ENCODE measurements around the gene UBE2D2. TPM values are rescaled to one million over a fixed set of nuclear protein-coding genes. Genes with fewer than 3 reads are reported as not detected.

UBE2D2 gene
- total and polyA plus RNA-seq, 4 experiments from 2014 or later: 160 to 411 (median 255) TPM

- CTCF ChIA-PET (ENCODE audit: partially characterized antibody): interaction anchor here (0.6 to 7.3 kb wide), 8 partner anchors 8 to 151 kb away, joined by 3 to 63 read pairs (median 3); no protein-coding TSS in a partner anchor
- Mint-ChIP-seq H3K36me3 (peaks cover 13 to 34% of the 10 kb centered on the region in 2 donors), H3K9me3 (no peaks in the 10 kb centered on the region), H3K4me3 (peak overlapping the region in 6 of 8 donors; percentile 13 to 75 (median 40)), H3K27me3 (no peaks in the 10 kb centered on the region), H3K4me1 (peaks cover 44 to 82% (median 66%) of the 10 kb centered on the region in 4 donors), H3K27ac (peak overlapping the region; percentile 58 to 96 (median 76))
- no peaks in the 10 kb centered on the region for H3K9me3 ChIP-seq (ENCODE audit: control insufficient read depth in 1 of 2, low read length in 2 of 2)
- H3K4me1 ChIP-seq (ENCODE audit: insufficient read depth, low read length): peaks cover 86% of the 10 kb centered on the region
- no peak for DNase-seq
- no peak overlapping the region for H3K4me3 ChIP-seq (ENCODE audit: low read length in 2 of 2)
- no peak overlapping the region for H3K27ac ChIP-seq (ENCODE audit: low read depth, low read length)
- H3K36me3 ChIP-seq (ENCODE audit: insufficient read depth, low read length): peaks cover 9% of the 10 kb centered on the region
- no peaks in the 10 kb centered on the region for H3K27me3 ChIP-seq (ENCODE audit: insufficient read depth, low read length)
- POLR2A ChIA-PET (ENCODE audit: partially characterized antibody): interaction anchor here (0.7 to 3.9 kb wide), 2 partner anchors 11 to 597 kb away, joined by 5 to 24 read pairs; partner anchors contain the start of gene UBE2D2
- intact Hi-C loops (cut with micrococcal nuclease): no loop called here
Measured at GRCh38 chr5:139571543-139571942, 10.4 kb downstream of the UBE2D2 start.

GRCh38 chr5:139571966-139572365, 10.8 kb downstream of the UBE2D2 start:
- H3K36me3 Mint-ChIP-seq: peaks cover 13 to 32% of the 10 kb centered on the region in 2 donors
- Histone ChIP-seq H3K27ac (ENCODE audit: low read depth, low read length) (no peak overlapping the region), H3K9me3 (ENCODE audit: control insufficient read depth in 1 of 2, low read length in 2 of 2) (no peaks in the 10 kb centered on the region), H3K27me3 (ENCODE audit: insufficient read depth, low read length) (no peaks in the 10 kb centered on the region), H3K4me3 (ENCODE audit: low read length in 2 of 2) (no peak overlapping the region), H3K4me1 (ENCODE audit: insufficient read depth, low read length) (peaks cover 86% of the 10 kb centered on the region), H3K36me3 (ENCODE audit: insufficient read depth, low read length) (peaks cover 9% of the 10 kb centered on the region)
- H3K4me1 Mint-ChIP-seq: peaks cover 49 to 82% (median 66%) of the 10 kb centered on the region in 4 donors
- CTCF ChIA-PET (ENCODE audit: partially characterized antibody): interaction anchor here (0.6 to 7.3 kb wide), 7 partner anchors 8 to 148 kb away, joined by 3 to 63 read pairs (median 3); no protein-coding TSS in a partner anchor
- POLR2A ChIA-PET (ENCODE audit: partially characterized antibody): interaction anchor here (0.7 to 3.9 kb wide), 3 partner anchors 11 to 597 kb away, joined by 4 to 24 read pairs (median 5); partner anchors contain the start of gene UBE2D2
- no peak for DNase-seq
- H3K27me3 Mint-ChIP-seq: no peaks in the 10 kb centered on the region
- no peaks in the 10 kb centered on the region for H3K9me3 Mint-ChIP-seq
- peak overlapping the region; percentile 58 to 96 (median 76) for H3K27ac Mint-ChIP-seq
- peak overlapping the region in 6 of 8 donors; percentile 13 to 75 (median 40) for H3K4me3 Mint-ChIP-seq
- intact Hi-C loops (cut with micrococcal nuclease): no loop called here

GRCh38 chr5:139574641-139575312, 13.6 kb downstream of the UBE2D2 start:
- H3K4me3 ChIP-seq (ENCODE audit: low read length in 2 of 2): no peak overlapping the region
- intact Hi-C loops (cut with micrococcal nuclease): loop anchor here (1.0 to 5.0 kb wide), 7 partner anchors 9 to 191 kb away; partner anchors contain the start of gene UBE2D2

GRCh38 chr5:139575313-139575646, 14.1 kb downstream of the UBE2D2 start:
- H3K27ac ChIP-seq (ENCODE audit: low read depth, low read length): peak overlapping the region; percentile 45

More at GRCh38 chr5:139574641-139575312, 13.6 kb downstream of the UBE2D2 start:
- peak overlapping the region in 6 of 8 donors; percentile 5 to 67 (median 44) for H3K4me3 Mint-ChIP-seq
- peak in 4 of 5 donors; percentile 37 to 45 (median 40) for DNase-seq
- Histone ChIP-seq H3K4me1 (ENCODE audit: insufficient read depth, low read length) (peaks cover 75% of the 10 kb centered on the region), H3K27ac (ENCODE audit: low read depth, low read length) (peak overlapping the region; percentile 45), H3K9me3 (ENCODE audit: control insufficient read depth in 1 of 2, low read length in 2 of 2) (no peaks in the 10 kb centered on the region), H3K36me3 (ENCODE audit: insufficient read depth, low read length) (peaks cover 3% of the 10 kb centered on the region), H3K27me3 (ENCODE audit: insufficient read depth, low read length) (no peaks in the 10 kb centered on the region)
- H3K27me3 Mint-ChIP-seq: no peaks in the 10 kb centered on the region
- CTCF ChIA-PET (ENCODE audit: partially characterized antibody): interaction anchor here (0.7 to 7.3 kb wide), 15 partner anchors 11 to 191 kb away, joined by 3 to 98 read pairs (median 5); partner anchors contain the start of gene UBE2D2
- peaks cover 54 to 78% (median 67%) of the 10 kb centered on the region in 4 donors for H3K4me1 Mint-ChIP-seq
- no peaks in the 10 kb centered on the region for H3K9me3 Mint-ChIP-seq
- POLR2A ChIA-PET (ENCODE audit: partially characterized antibody): interaction anchor here (0.8 to 6.7 kb wide), 5 partner anchors 12 to 190 kb away, joined by 3 to 114 read pairs (median 3); partner anchors contain the start of gene UBE2D2
- H3K36me3 Mint-ChIP-seq: peaks cover 8 to 24% of the 10 kb centered on the region in 2 donors
- peak overlapping the region; percentile 7 to 84 (median 64) for H3K27ac Mint-ChIP-seq

GRCh38 chr5:139575751-139576150, 14.6 kb downstream of the UBE2D2 start:
- Histone ChIP-seq H3K9me3 (ENCODE audit: control insufficient read depth in 1 of 2, low read length in 2 of 2) (no peaks in the 10 kb centered on the region), H3K4me1 (ENCODE audit: insufficient read depth, low read length) (peaks cover 75% of the 10 kb centered on the region), H3K36me3 (ENCODE audit: insufficient read depth, low read length) (no peaks in the 10 kb centered on the region), H3K27ac (ENCODE audit: low read depth, low read length) (peak overlapping the region; percentile 45), H3K4me3 (ENCODE audit: low read length in 2 of 2) (no peak overlapping the region), H3K27me3 (ENCODE audit: insufficient read depth, low read length) (no peaks in the 10 kb centered on the region)
- intact Hi-C loops (cut with micrococcal nuclease): loop anchor here (1.0 to 5.0 kb wide), 7 partner anchors 10 to 190 kb away; partner anchors contain the start of gene UBE2D2
- Mint-ChIP-seq H3K4me1 (peaks cover 53 to 72% (median 61%) of the 10 kb centered on the region in 4 donors), H3K9me3 (no peaks in the 10 kb centered on the region), H3K4me3 (peak overlapping the region in 7 of 8 donors; percentile 10 to 82 (median 72)), H3K27ac (peak overlapping the region; percentile 82 to 91 (median 89)), H3K36me3 (peaks cover 6 to 21% of the 10 kb centered on the region in 2 donors), H3K27me3 (no peaks in the 10 kb centered on the region)
- POLR2A ChIA-PET (ENCODE audit: partially characterized antibody): interaction anchor here (1.1 to 6.7 kb wide), 2 partner anchors 13 to 135 kb away, joined by 3 to 114 read pairs; partner anchors contain the start of gene UBE2D2
- no peak for DNase-seq
- CTCF ChIA-PET (ENCODE audit: partially characterized antibody): interaction anchor here (0.6 to 7.3 kb wide), 9 partner anchors 12 to 153 kb away, joined by 3 to 98 read pairs (median 6); partner anchors contain the start of gene UBE2D2

More at GRCh38 chr5:139575313-139575646, 14.1 kb downstream of the UBE2D2 start:
- Histone ChIP-seq H3K4me1 (ENCODE audit: insufficient read depth, low read length) (peaks cover 75% of the 10 kb centered on the region), H3K9me3 (ENCODE audit: control insufficient read depth in 1 of 2, low read length in 2 of 2) (no peaks in the 10 kb centered on the region), H3K27me3 (ENCODE audit: insufficient read depth, low read length) (no peaks in the 10 kb centered on the region), H3K36me3 (ENCODE audit: insufficient read depth, low read length) (no peaks in the 10 kb centered on the region), H3K4me3 (ENCODE audit: low read length in 2 of 2) (no peak overlapping the region)
- POLR2A ChIA-PET (ENCODE audit: partially characterized antibody): interaction anchor here (0.8 to 6.7 kb wide), 4 partner anchors 12 to 190 kb away, joined by 3 to 114 read pairs (median 4); partner anchors contain the start of gene UBE2D2
- H3K27ac Mint-ChIP-seq: peak overlapping the region; percentile 82 to 91 (median 88)
- peaks cover 6 to 20% of the 10 kb centered on the region in 2 donors for H3K36me3 Mint-ChIP-seq
- DNase-seq: no peak
- intact Hi-C loops (cut with micrococcal nuclease): loop anchor here (1.0 to 5.0 kb wide), 7 partner anchors 10 to 190 kb away; partner anchors contain the start of gene UBE2D2
- peaks cover 53 to 73% (median 62%) of the 10 kb centered on the region in 4 donors for H3K4me1 Mint-ChIP-seq
- no peaks in the 10 kb centered on the region for H3K27me3 Mint-ChIP-seq
- H3K4me3 Mint-ChIP-seq: peak overlapping the region in 7 of 8 donors; percentile 10 to 82 (median 72)
- CTCF ChIA-PET (ENCODE audit: partially characterized antibody): interaction anchor here (0.7 to 7.3 kb wide), 14 partner anchors 11 to 153 kb away, joined by 3 to 98 read pairs (median 5); partner anchors contain the start of gene UBE2D2
- H3K9me3 Mint-ChIP-seq: no peaks in the 10 kb centered on the region

- Histone ChIP-seq H3K27ac (ENCODE audit: low read depth, low read length) (peak overlapping the region; percentile 25), H3K9me3 (ENCODE audit: control insufficient read depth in 1 of 2, low read length in 2 of 2) (no peaks in the 10 kb centered on the region), H3K27me3 (ENCODE audit: insufficient read depth, low read length) (no peaks in the 10 kb centered on the region), H3K4me1 (ENCODE audit: insufficient read depth, low read length) (peaks cover 65% of the 10 kb centered on the region), H3K4me3 (ENCODE audit: low read length in 2 of 2) (no peak overlapping the region), H3K36me3 (ENCODE audit: insufficient read depth, low read length) (no peaks in the 10 kb centered on the region)
- Mint-ChIP-seq H3K27me3 (no peaks in the 10 kb centered on the region), H3K4me3 (peak overlapping the region in 6 of 8 donors; percentile 49 to 82 (median 68)), H3K36me3 (peaks cover 0 to 12% of the 10 kb centered on the region in 2 donors), H3K27ac (peak overlapping the region; percentile 77 to 94 (median 86)), H3K9me3 (no peaks in the 10 kb centered on the region), H3K4me1 (peaks cover 43 to 63% (median 52%) of the 10 kb centered on the region in 4 donors)
- no peak for DNase-seq
- CTCF ChIA-PET (ENCODE audit: partially characterized antibody): interaction anchor here (0.8 to 7.2 kb wide), 7 partner anchors 8 to 154 kb away, joined by 3 to 98 read pairs (median 4); partner anchors contain the start of gene UBE2D2
- intact Hi-C loops (cut with micrococcal nuclease): loop anchor here (5.0 kb wide), 1 partner anchor 35 kb away; no protein-coding TSS in a partner anchor
- POLR2A ChIA-PET (ENCODE audit: partially characterized antibody): interaction anchor here (0.8 to 6.7 kb wide), 3 partner anchors 13 to 33 kb away, joined by 3 to 114 read pairs (median 4); partner anchors contain the start of gene UBE2D2
Measured at GRCh38 chr5:139577689-139578290, 16.7 kb downstream of the UBE2D2 start.

Data from CD4-positive, alpha-beta memory T cell (primary cell).